BE2C (cell line): ENCODE measurements around the gene MID1.

ENCODE experiments used
- DNase-seq: peaks from one replicate; pipeline ENCODE4 v3.0.0-alpha.2; 2020
- H3K27me3 ChIP-seq: fragments of 250-450 bp; sonication (Bioruptor Pico); 2 replicates; pipeline ENCODE4 v1.5.1; 2020; ENCODE audit warnings: mild to moderate bottlenecking
- H3K36me3 ChIP-seq: fragments of 250-450 bp; sonication (Bioruptor Pico); 2 replicates; pipeline ENCODE4 v1.5.1; 2020; ENCODE audit warnings: mild to moderate bottlenecking
- H3K4me1 ChIP-seq: fragments of 250-450 bp; sonication (Bioruptor Pico); 2 replicates; pipeline ENCODE4 v1.5.1; 2020
- H3K4me3 ChIP-seq: 2 replicates; pipeline ENCODE4 v1.5.1; 2011; ENCODE audit warnings: low read depth, low read length
- H3K9me3 ChIP-seq: fragments of 250-450 bp; sonication (Bioruptor Pico); 2 replicates; pipeline ENCODE4 v1.5.1; 2020
- CTCF ChIP-seq: IDR thresholded peaks from 2 replicates; pipeline ENCODE4 v1.5.1; 2012; ENCODE audit warnings: mild to moderate bottlenecking, low read depth, low read length

MID1 gene

GRCh38 chrX:10395643-10396042 is 224.7 kb downstream of the MID1 start:
- H3K9me3 ChIP-seq = no peaks in the 10 kb centered on the region
- TF ChIP-seq CTCF = no peak
- H3K27me3 ChIP-seq = no peaks in the 10 kb centered on the region
- H3K36me3 ChIP-seq = no peaks in the 10 kb centered on the region
- H3K4me3 ChIP-seq = no peak overlapping the region
- DNase-seq = no peak
- peaks cover 3% of the 10 kb centered on the region; the same call in 1 of the 2 replicates for H3K4me1 ChIP-seq
